Measurements from ENCODE around the gene TIRAP. TPM values are rescaled to one million over a fixed set of nuclear protein-coding genes. Genes with fewer than 3 reads are reported as not detected.

The TIRAP gene
- total RNA-seq, 1 donor, result 6.5 TPM

DNA sequence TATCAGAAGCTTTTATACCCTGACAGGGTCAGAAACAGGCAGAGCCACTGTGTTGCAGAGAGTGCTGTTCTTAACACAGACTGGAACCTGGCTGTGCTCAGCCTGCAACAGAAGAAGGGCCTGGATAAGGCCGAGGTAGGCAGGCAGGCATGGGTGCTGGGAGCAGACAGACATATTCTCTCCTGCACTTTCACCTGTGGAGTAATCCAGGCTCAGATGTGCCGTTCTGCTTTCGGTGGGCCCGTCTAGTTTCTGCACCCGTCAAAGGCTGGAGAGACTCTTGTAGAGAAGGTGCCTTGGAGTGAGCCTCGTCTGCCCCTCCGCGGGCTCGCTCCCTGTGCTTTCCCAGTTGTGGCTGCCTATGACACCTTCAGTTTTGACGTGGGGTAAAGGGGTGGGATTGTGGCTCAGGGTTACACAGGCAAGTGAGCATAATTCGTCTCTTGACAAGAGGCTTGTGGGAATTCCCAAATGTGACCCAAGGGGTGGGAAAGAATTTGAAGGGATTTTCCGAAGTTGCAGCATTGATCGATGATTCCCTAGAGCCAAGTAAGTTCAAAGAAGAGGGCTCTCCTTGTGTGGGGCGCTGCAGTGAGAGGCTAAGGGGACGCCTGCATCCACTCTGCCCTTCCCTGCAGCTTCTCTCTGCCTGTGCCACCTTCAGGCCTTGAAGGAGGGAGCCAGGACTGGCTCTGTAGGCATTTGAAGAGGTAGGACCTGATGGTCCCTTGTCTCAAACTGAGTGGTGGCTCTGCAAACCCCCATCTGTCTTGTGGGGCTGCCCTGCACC is 56.4 kb downstream of the TIRAP start:
- no peak for DNase-seq (ENCODE audit: low read depth in 2 of 3, low spot score in 2 of 3)

DNA sequence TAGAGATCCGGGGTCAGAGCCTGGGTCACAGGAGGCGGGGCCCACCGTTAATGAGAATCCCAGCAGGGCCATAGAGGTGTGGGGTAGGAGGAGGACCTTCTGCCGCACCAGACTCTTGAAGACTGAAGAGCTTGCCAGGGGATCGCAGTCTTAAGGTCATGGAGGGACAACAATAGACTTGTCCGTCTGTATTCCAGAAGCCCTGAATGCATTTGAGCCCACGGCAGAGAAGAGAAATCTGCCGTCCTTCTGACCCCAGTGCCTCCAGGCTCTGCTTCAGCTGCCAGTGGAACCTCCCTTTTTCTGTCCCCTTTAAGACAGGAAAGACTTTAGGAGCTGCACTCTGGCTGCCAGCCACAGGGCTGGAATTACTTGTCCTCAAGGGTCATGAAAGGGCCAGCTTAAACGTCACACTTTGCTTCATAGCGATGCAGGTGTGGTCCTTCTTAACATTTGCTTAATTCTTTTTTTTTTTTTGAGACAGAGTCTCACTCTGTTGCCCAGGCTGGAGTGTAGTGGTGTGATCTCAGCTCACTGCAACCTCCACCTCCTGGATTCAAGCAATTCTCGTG is 57.1 kb downstream of the TIRAP start:
- no peak for DNase-seq (ENCODE audit: low read depth in 2 of 3, low spot score in 2 of 3)

DNA sequence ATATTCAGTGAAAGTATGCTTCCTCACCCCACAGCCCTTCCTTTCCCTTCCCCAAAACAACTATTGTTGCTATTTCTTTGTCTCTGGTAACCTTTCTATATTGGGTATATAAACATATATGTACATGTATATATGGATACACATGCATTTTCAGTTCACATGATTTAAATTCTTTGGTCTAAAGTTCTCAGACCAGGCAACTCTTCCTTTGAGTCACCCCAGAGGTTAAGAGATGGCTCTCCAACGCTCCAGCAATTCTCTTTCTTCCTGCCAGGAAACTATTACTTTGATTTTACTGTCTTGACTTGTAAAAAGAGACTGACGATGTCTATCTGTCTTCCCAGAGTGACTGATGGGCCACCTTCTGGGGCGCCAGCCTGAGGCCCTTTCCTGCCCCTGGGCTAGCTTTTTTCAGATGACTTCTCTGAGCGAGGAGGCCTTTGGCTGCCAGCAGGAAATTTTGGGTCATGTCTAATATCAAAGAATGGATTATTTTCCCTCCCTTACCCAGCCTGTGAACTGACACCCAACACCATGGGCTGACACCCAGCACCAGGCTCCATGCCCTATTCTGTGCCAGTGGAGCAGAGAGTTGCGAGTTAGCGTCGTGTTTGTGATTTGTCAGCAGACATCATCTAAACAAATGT is 58.2 kb downstream of the TIRAP start:
- no peak for DNase-seq (ENCODE audit: low read depth in 2 of 3, low spot score in 2 of 3)

DNA sequence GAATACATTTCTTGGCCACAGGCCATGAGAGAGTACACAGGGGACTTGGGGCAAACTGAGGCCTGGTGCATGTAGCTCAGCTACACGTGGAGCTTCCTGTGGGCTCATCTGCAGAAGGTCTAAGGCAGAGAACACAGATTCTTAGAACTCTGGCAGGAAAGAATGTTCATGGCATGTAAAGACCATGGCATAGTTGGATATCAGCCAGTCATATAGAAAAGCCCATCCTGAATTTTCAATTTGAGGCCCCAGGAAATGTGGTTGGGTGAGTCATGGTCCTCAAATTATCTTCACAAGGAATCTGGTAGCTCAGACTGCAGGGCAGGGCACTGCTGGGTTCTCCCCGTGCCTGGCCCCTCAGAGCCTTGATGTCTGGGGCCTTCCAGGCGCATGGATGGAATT is 58.9 kb downstream of the TIRAP start:
- DNase-seq (ENCODE audit: low read depth in 2 of 3, low spot score in 2 of 3), result peak in 2 of 3 donors; percentile 22 to 53

DNA sequence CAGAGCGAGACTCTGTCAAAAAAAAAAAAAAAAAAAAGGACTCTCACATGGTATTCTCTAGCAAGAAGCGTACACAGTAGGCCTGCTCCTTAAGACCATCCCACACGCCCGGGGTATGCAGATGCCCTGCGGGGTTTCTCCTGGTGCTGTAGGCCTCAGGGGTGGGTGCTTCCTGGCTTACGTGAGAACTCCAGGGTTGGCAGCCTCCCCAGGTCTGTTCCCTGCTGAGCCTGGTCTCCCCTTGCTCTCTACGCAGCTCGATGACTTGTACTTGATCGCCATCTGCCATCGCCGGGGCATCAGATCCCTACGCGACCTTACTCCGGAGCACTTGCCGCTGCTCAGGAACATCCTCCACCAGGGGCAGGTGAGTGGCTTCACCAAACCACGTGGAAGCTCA is 60.2 kb downstream of the TIRAP start:
- no peak for DNase-seq (ENCODE audit: low read depth in 2 of 3, low spot score in 2 of 3)

Small RNAs within 50 kb of the gene (small RNA-seq; reads per million reads assigned to genes)
- not detected for gene RN7SL351P

Other genes starting within 250 kb of the TIRAP start
- gene CDON, start 220.2 kb upstream of the TIRAP start, total RNA-seq, result 0.27 TPM
- gene RPUSD4, start 71.4 kb upstream of the TIRAP start, total RNA-seq, result 66.8 TPM
- 7.0 TPM for gene FAM118B, start 71.3 kb upstream of the TIRAP start, total RNA-seq
- gene SRPRA, start 14.2 kb upstream of the TIRAP start, total RNA-seq, result 113 TPM
- 17.2 TPM for gene FOXRED1, start 13.9 kb upstream of the TIRAP start, total RNA-seq
- 18.9 TPM for gene DCPS, start 21.0 kb downstream of the TIRAP start, total RNA-seq
- 37.7 TPM for gene ST3GAL4, start 72.6 kb downstream of the TIRAP start, total RNA-seq

All from hematopoietic multipotent progenitor cell (in vitro differentiated cells).